ENCODE data around the gene NKTR. TPM values are rescaled to one million over a fixed set of nuclear protein-coding genes. Genes with fewer than 3 reads are reported as not detected.

NKTR gene
- total and polyA plus RNA-seq, 3 donors from 2014 or later, result 42.2 to 203 (median 175) TPM

GRCh38 chr3:42681361-42682038, 81.0 kb downstream of the NKTR start:
- no peaks in the 10 kb centered on the region for H3K9me3 ChIP-seq
- no peak for TF ChIP-seq CTCF (IDR thresholded peaks at IDR 0.05)
- TF ChIP-seq POLR2A (IDR thresholded peaks at IDR 0.05), result no peak
- H3K27ac ChIP-seq, result no peak overlapping the region
- no peak for DNase-seq
- intact Hi-C loops (cut with DNase I; ENCODE audit: low total_unique reads), result no loop called here
- no peak overlapping the region for H3K4me3 ChIP-seq
- WGBS, 2 donors, result 88 to 90% methylated on average over 10 of the region's 10 CpGs
- H3K4me1 ChIP-seq, result peaks cover 4% of the 10 kb centered on the region
- H3K36me3 ChIP-seq (ENCODE audit: low read depth, missing control alignments), result no peaks in the 10 kb centered on the region
- H3K27me3 ChIP-seq, result no peaks in the 10 kb centered on the region

- no peak overlapping the region for H3K27ac ChIP-seq
- H3K36me3 ChIP-seq (ENCODE audit: low read depth, missing control alignments), result no peaks in the 10 kb centered on the region
- no peaks in the 10 kb centered on the region for H3K9me3 ChIP-seq
- whole genome bisulfite sequencing, 2 donors, result 76 to 78% methylated on average over 12 of the region's 12 CpGs
- TF ChIP-seq POLR2A (IDR thresholded peaks at IDR 0.05) (no peak), CTCF (IDR thresholded peaks at IDR 0.05) (no peak)
- intact Hi-C loops (cut with DNase I; ENCODE audit: low total_unique reads), result no loop called here
- peaks cover 4% of the 10 kb centered on the region for H3K4me1 ChIP-seq
- no peak overlapping the region for H3K4me3 ChIP-seq
- no peaks in the 10 kb centered on the region for H3K27me3 ChIP-seq
- DNase-seq, result no peak
Observed at GRCh38 chr3:42682301-42683070, 82.0 kb downstream of the NKTR start.

GRCh38 chr3:42683875-42684598, 83.6 kb downstream of the NKTR start:
- no peaks in the 10 kb centered on the region for H3K9me3 ChIP-seq
- TF ChIP-seq CTCF (IDR thresholded peaks at IDR 0.05), result no peak
- TF ChIP-seq POLR2A (IDR thresholded peaks at IDR 0.05), result no peak
- H3K4me3 ChIP-seq, result no peak overlapping the region
- DNase-seq, result no peak
- H3K4me1 ChIP-seq, result peaks cover 4% of the 10 kb centered on the region
- 65% methylated on average over 9 to 10 of the region's 10 CpGs for WGBS, 2 donors
- no peaks in the 10 kb centered on the region for H3K27me3 ChIP-seq
- H3K36me3 ChIP-seq (ENCODE audit: low read depth, missing control alignments), result no peaks in the 10 kb centered on the region
- H3K27ac ChIP-seq, result no peak overlapping the region
- intact Hi-C loops (cut with DNase I; ENCODE audit: low total_unique reads), result no loop called here

- DNase-seq, result no peak
- Histone ChIP-seq H3K36me3 (ENCODE audit: low read depth, missing control alignments) (no peaks in the 10 kb centered on the region), H3K27ac (no peak overlapping the region), H3K27me3 (no peaks in the 10 kb centered on the region), H3K4me3 (peak overlapping the region in 1 of 2 donors; percentile 36), H3K9me3 (no peaks in the 10 kb centered on the region), H3K4me1 (peaks cover 4% of the 10 kb centered on the region)
- intact Hi-C loops (cut with DNase I; ENCODE audit: low total_unique reads), result no loop called here
- TF ChIP-seq CTCF (IDR thresholded peaks at IDR 0.05) (no peak), POLR2A (IDR thresholded peaks at IDR 0.05) (no peak)
- WGBS, 2 donors, result 67 to 76% methylated on average over 6 to 7 of the region's 7 CpGs
Observed at GRCh38 chr3:42684632-42685362, 84.3 kb downstream of the NKTR start.

Measured in testis (tissue), 3 donors.